Measurements from ENCODE around the gene HBS1L.

Gene HBS1L

DNA sequence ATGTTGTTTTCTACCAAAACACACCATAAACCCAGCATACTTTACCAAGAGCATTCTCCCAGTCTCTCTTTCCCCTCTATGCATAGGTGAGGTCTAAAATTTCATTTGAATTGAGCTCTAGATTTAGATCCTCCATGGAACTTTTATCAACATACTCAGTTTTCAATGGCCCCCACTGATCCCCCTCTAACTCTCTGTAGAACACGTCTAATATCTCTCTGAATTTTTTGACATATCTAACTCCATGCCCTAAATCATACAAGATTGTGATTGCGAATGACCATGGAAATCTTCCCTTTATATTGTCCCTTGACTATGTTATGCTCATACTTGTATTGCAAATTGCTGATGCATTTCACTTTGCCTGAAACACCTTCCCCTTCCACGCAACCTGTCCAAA lies 38.1 kb upstream of the HBS1L start:
- no peak for DNase-seq
- Histone ChIP-seq H3K27ac (ENCODE audit: low read depth, low read length) (no peak overlapping the region), H3K4ac (ENCODE audit: low read depth, low read length) (no peak overlapping the region), H3K4me1 (ENCODE audit: control insufficient read depth in 1 of 2, insufficient read depth in 2 of 2, low read length in 2 of 2) (no peaks in the 10 kb centered on the region), H3K36me3 (ENCODE audit: control insufficient read depth in 1 of 2, insufficient read depth in 2 of 2, low read length in 2 of 2) (no peaks in the 10 kb centered on the region), H3K18ac (ENCODE audit: low read length) (no peak overlapping the region), H3K4me2 (ENCODE audit: low read length) (no peak overlapping the region), H4K12ac (ENCODE audit: low read depth, low read length) (no peak overlapping the region), H3K4me3 (ENCODE audit: low read depth, low read length) (no peak overlapping the region), H3K79me1 (ENCODE audit: low read length) (no peaks in the 10 kb centered on the region), H2BK12ac (ENCODE audit: low read length) (no peak overlapping the region), H3K27me3 (ENCODE audit: insufficient read depth, low read length) (no peaks in the 10 kb centered on the region), H3K23ac (ENCODE audit: low read length) (no peak overlapping the region), H3K14ac (ENCODE audit: low read length) (no peak overlapping the region), H3K9ac (ENCODE audit: low read length) (no peak overlapping the region), H3K79me2 (ENCODE audit: control insufficient read depth, insufficient read depth, low read length, poor library complexity) (no peaks in the 10 kb centered on the region), H2AFZ (ENCODE audit: insufficient read depth, low read length, poor library complexity) (no peak overlapping the region), H3K9me3 (ENCODE audit: insufficient read depth, low read depth, low read length) (no peaks in the 10 kb centered on the region), H4K91ac (ENCODE audit: low read depth, low read length) (no peak overlapping the region), H4K8ac (ENCODE audit: low read depth, low read length) (no peak overlapping the region), H2BK120ac (ENCODE audit: insufficient read depth, low read length, poor library complexity) (no peak overlapping the region), H2AK5ac (ENCODE audit: low read length) (no peak overlapping the region), H2BK5ac (ENCODE audit: low read depth, low read length, poor library complexity) (no peak overlapping the region)
- no CpG with 5 or more reads among the region's 3 CpGs for WGBS (ENCODE audit: extremely low coverage, insufficient coverage, insufficient read length)

DNA sequence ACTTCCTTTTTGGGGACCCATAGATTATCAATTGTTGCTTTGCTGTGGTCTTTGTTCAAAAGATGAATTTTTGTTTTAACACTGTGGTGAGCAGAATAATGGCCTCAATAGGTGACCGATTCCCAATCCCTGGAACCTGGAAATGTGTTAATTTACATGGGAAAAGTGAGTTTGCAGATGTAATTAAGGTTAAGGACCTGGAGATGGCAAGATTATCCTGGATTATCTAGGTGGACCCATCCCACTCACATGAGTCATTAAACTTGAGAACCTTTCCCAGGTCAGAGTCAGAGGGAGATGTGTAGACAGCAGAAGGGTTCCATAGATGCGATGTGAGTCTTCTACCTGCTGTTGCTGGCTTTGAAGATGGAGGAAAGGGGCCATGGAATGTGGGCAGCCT lies 36.2 kb upstream of the HBS1L start:
- Histone ChIP-seq H3K27ac (ENCODE audit: low read depth, low read length) (no peak overlapping the region), H4K91ac (ENCODE audit: low read depth, low read length) (no peak overlapping the region), H2AK5ac (ENCODE audit: low read length) (no peak overlapping the region), H3K14ac (ENCODE audit: low read length) (no peak overlapping the region), H4K8ac (ENCODE audit: low read depth, low read length) (no peak overlapping the region), H3K4me2 (ENCODE audit: low read length) (no peak overlapping the region), H3K4me1 (ENCODE audit: control insufficient read depth in 1 of 2, insufficient read depth in 2 of 2, low read length in 2 of 2) (no peaks in the 10 kb centered on the region), H2BK12ac (ENCODE audit: low read length) (no peak overlapping the region), H2AFZ (ENCODE audit: insufficient read depth, low read length, poor library complexity) (no peak overlapping the region), H3K9ac (ENCODE audit: low read length) (no peak overlapping the region), H3K36me3 (ENCODE audit: control insufficient read depth in 1 of 2, insufficient read depth in 2 of 2, low read length in 2 of 2) (no peaks in the 10 kb centered on the region), H3K27me3 (ENCODE audit: insufficient read depth, low read length) (no peaks in the 10 kb centered on the region), H3K9me3 (ENCODE audit: insufficient read depth, low read depth, low read length) (no peaks in the 10 kb centered on the region), H3K23ac (ENCODE audit: low read length) (no peak overlapping the region), H2BK5ac (ENCODE audit: low read depth, low read length, poor library complexity) (no peak overlapping the region), H3K79me2 (ENCODE audit: control insufficient read depth, insufficient read depth, low read length, poor library complexity) (no peaks in the 10 kb centered on the region), H3K18ac (ENCODE audit: low read length) (no peak overlapping the region), H3K79me1 (ENCODE audit: low read length) (no peaks in the 10 kb centered on the region), H3K4me3 (ENCODE audit: low read depth, low read length) (no peak overlapping the region), H3K4ac (ENCODE audit: low read depth, low read length) (no peak overlapping the region), H4K12ac (ENCODE audit: low read depth, low read length) (no peak overlapping the region), H2BK120ac (ENCODE audit: insufficient read depth, low read length, poor library complexity) (no peak overlapping the region)
- WGBS (ENCODE audit: extremely low coverage, insufficient coverage, insufficient read length): no CpG with 5 or more reads among the region's 2 CpGs
- no peak for DNase-seq

DNA sequence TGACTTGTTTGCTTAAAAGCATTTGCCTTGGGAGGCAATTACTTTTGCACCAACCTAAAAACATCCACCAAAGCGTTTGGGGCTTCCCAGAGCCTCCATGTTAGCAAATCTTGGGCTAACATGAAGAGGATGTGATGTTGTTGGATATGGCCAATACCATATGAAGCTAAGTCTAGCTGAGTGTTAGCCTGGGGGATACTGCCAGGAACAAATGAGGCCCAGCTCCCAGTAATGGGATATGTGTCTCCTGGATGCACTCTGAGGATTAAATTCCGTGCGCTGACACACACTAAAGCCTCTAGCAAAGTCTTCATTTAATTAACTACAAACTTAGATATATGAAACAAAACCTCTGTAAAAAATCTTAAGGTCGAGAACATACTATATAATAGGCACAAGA lies 35.3 kb upstream of the HBS1L start:
- Histone ChIP-seq H3K23ac (ENCODE audit: low read length) (no peak overlapping the region), H4K91ac (ENCODE audit: low read depth, low read length) (no peak overlapping the region), H3K18ac (ENCODE audit: low read length) (no peak overlapping the region), H3K27me3 (ENCODE audit: insufficient read depth, low read length) (no peaks in the 10 kb centered on the region), H3K9ac (ENCODE audit: low read length) (no peak overlapping the region), H3K79me2 (ENCODE audit: control insufficient read depth, insufficient read depth, low read length, poor library complexity) (no peaks in the 10 kb centered on the region), H4K12ac (ENCODE audit: low read depth, low read length) (no peak overlapping the region), H2AK5ac (ENCODE audit: low read length) (no peak overlapping the region), H3K79me1 (ENCODE audit: low read length) (no peaks in the 10 kb centered on the region), H2BK120ac (ENCODE audit: insufficient read depth, low read length, poor library complexity) (no peak overlapping the region), H3K27ac (ENCODE audit: low read depth, low read length) (no peak overlapping the region), H3K4ac (ENCODE audit: low read depth, low read length) (no peak overlapping the region), H2AFZ (ENCODE audit: insufficient read depth, low read length, poor library complexity) (no peak overlapping the region), H3K9me3 (ENCODE audit: insufficient read depth, low read depth, low read length) (no peaks in the 10 kb centered on the region), H3K4me2 (ENCODE audit: low read length) (no peak overlapping the region), H2BK12ac (ENCODE audit: low read length) (no peak overlapping the region), H3K4me1 (ENCODE audit: control insufficient read depth in 1 of 2, insufficient read depth in 2 of 2, low read length in 2 of 2) (no peaks in the 10 kb centered on the region), H3K4me3 (ENCODE audit: low read depth, low read length) (no peak overlapping the region), H4K8ac (ENCODE audit: low read depth, low read length) (no peak overlapping the region), H3K36me3 (ENCODE audit: control insufficient read depth in 1 of 2, insufficient read depth in 2 of 2, low read length in 2 of 2) (no peaks in the 10 kb centered on the region), H2BK5ac (ENCODE audit: low read depth, low read length, poor library complexity) (no peak overlapping the region), H3K14ac (ENCODE audit: low read length) (no peak overlapping the region)
- WGBS (ENCODE audit: extremely low coverage, insufficient coverage, insufficient read length): no CpG with 5 or more reads among the region's 4 CpGs
- DNase-seq: no peak

DNA sequence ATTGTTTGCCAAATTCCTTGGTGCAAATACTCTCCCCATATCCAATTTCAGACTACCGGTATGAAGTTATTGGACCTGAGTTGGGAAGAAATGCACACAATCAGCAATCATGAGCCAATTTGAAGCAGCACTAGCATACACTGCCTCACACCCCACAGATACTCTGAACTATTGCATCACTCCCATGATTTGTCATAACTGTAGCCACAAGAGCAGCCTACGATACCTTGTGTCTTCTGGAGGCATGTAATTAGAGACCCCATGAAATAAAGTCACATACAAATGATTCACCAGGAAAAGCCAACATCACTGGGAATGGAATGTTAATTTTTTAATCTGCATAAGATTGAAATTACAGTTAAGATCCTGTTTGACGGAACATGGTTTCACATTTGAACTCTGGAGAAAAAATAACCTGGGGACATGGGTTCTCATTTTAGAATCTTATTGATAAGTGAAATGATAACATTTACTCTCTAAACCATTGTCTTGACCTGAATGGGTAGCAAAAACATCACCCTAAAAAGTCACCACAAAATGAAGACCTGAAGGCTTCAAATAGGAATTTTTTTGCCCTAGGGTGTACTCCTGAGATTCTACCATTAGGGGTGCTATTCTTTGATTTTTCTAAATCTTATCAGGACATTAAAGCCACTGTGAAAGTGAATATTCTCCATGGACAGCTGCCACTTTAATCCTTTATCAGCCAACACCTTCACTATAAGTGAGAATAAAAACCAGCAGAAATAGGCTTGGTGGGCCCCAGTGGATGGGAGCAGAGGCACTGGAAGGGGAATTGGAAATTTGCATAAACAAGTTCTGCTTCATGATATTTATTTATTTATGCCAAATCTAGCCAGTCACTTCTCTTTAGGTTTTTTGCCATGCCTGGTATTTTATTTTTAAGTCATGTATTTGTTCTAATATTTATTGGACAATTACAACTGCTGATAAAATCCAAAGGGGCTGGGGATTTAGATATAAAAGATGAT lies 34.5 kb upstream of the HBS1L start:
- no peak overlapping the region for H2BK12ac ChIP-seq (ENCODE audit: low read length)
- H4K8ac ChIP-seq (ENCODE audit: low read depth, low read length): no peak overlapping the region
- WGBS (ENCODE audit: extremely low coverage, insufficient coverage, insufficient read length): no CpG with 5 or more reads among the region's 3 CpGs
- H3K23ac ChIP-seq (ENCODE audit: low read length): no peak overlapping the region
- no peak overlapping the region for H4K12ac ChIP-seq (ENCODE audit: low read depth, low read length)
- H2AFZ ChIP-seq (ENCODE audit: insufficient read depth, low read length, poor library complexity): no peak overlapping the region
- no peaks in the 10 kb centered on the region for H3K9me3 ChIP-seq (ENCODE audit: insufficient read depth, low read depth, low read length)
- H4K91ac ChIP-seq (ENCODE audit: low read depth, low read length): no peak overlapping the region
- no peak overlapping the region for H3K9ac ChIP-seq (ENCODE audit: low read length)
- DNase-seq: peak in 1 of 2 donors; percentile 16
- H3K14ac ChIP-seq (ENCODE audit: low read length): no peak overlapping the region
- no peak overlapping the region for H2BK120ac ChIP-seq (ENCODE audit: insufficient read depth, low read length, poor library complexity)
- H3K4ac ChIP-seq (ENCODE audit: low read depth, low read length): no peak overlapping the region
- H3K27me3 ChIP-seq (ENCODE audit: insufficient read depth, low read length): no peaks in the 10 kb centered on the region
- H2BK5ac ChIP-seq (ENCODE audit: low read depth, low read length, poor library complexity): no peak overlapping the region
- no peaks in the 10 kb centered on the region for H3K36me3 ChIP-seq (ENCODE audit: control insufficient read depth in 1 of 2, insufficient read depth in 2 of 2, low read length in 2 of 2)
- H3K4me2 ChIP-seq (ENCODE audit: low read length): no peak overlapping the region
- no peaks in the 10 kb centered on the region for H3K79me2 ChIP-seq (ENCODE audit: control insufficient read depth, insufficient read depth, low read length, poor library complexity)
- no peaks in the 10 kb centered on the region for H3K4me1 ChIP-seq (ENCODE audit: control insufficient read depth in 1 of 2, insufficient read depth in 2 of 2, low read length in 2 of 2)
- H2AK5ac ChIP-seq (ENCODE audit: low read length): no peak overlapping the region
- H3K27ac ChIP-seq (ENCODE audit: low read depth, low read length): no peak overlapping the region
- no peak overlapping the region for H3K18ac ChIP-seq (ENCODE audit: low read length)
- no peaks in the 10 kb centered on the region for H3K79me1 ChIP-seq (ENCODE audit: low read length)
- no peak overlapping the region for H3K4me3 ChIP-seq (ENCODE audit: low read depth, low read length)

Data from trophoblast cell (in vitro differentiated cells and primary cell).